SU-DHL-6 (cell line): ENCODE measurements around the gene ZNF862.

Source experiments
- H2AFZ ChIP-seq: fragments of 200-600 bp; sonication (generic); 2 replicates; pipeline ENCODE4 v1.6.1; 2014; ENCODE audit warnings: low read depth, mild to moderate bottlenecking, moderate library complexity, mixed read lengths, antibody characterized with exemption, low read length; ENCODE audit not compliant: severe bottlenecking
- H3F3A ChIP-seq: fragments of 200-600 bp; shearing (Covaris generic); 2 replicates; pipeline ENCODE4 v1.6.0; 2016; ENCODE audit warnings: antibody characterized with exemption, mild to moderate bottlenecking; ENCODE audit not compliant: insufficient read depth
- H3K27ac ChIP-seq: fragments of 200-600 bp; sonication (generic); 2 replicates; pipeline ENCODE4 v1.5.1; 2016; ENCODE audit warnings: low read depth, mild to moderate bottlenecking, low read length, moderate library complexity, mixed read lengths
- H3K27me3 ChIP-seq: fragments of 200-600 bp; sonication (generic), shearing (Covaris generic); 2 replicates; pipeline ENCODE4 v1.6.0; 2014; ENCODE audit warnings: mild to moderate bottlenecking, low read length
- H3K36me3 ChIP-seq: fragments of 200-600 bp; sonication (generic); 2 replicates; pipeline ENCODE4 v1.6.1; 2014; ENCODE audit warnings: mild to moderate bottlenecking, low read length, mixed read lengths
- H3K4me2 ChIP-seq: fragments of 300-600, 200-600 bp; shearing (Covaris generic), sonication (generic); 2 replicates; pipeline ENCODE4 v1.6.0; 2014; ENCODE audit warnings: low read length, low read depth, mild to moderate bottlenecking; ENCODE audit not compliant: poor library complexity, severe bottlenecking
- H3K4me3 ChIP-seq: fragments of 200-600 bp; sonication (generic); 2 replicates; pipeline ENCODE4 v1.5.1; 2014; ENCODE audit warnings: antibody characterized with exemption, low read length, mild to moderate bottlenecking, mixed read lengths; ENCODE audit not compliant: insufficient read depth, poor library complexity, severe bottlenecking
- H3K79me2 ChIP-seq: fragments of 200-600 bp; sonication (generic); 2 replicates; pipeline ENCODE4 v1.6.1; 2014; ENCODE audit warnings: mild to moderate bottlenecking, low read length, moderate library complexity; ENCODE audit not compliant: insufficient read depth
- H3K9ac ChIP-seq: fragments of 200-600 bp; sonication (generic); 2 replicates; pipeline ENCODE4 v1.7.0; 2014; ENCODE audit warnings: mild to moderate bottlenecking, low read length
- H3K9me2 ChIP-seq: fragments of 200-600 bp; sonication (generic); replicated peaks from 2 replicates; pipeline ENCODE4 v1.6.1; 2014; ENCODE audit warnings: low read length; ENCODE audit not compliant: insufficient read depth
- H3K9me3 ChIP-seq: fragments of 200-600 bp; sonication (generic); 2 replicates; pipeline ENCODE4 v1.6.1; 2014; ENCODE audit warnings: low read length, mixed read lengths; ENCODE audit not compliant: insufficient read depth
- H4K20me1 ChIP-seq: fragments of 200-600 bp; sonication (generic); 2 replicates; pipeline ENCODE4 v1.6.1; 2014; ENCODE audit warnings: low read depth, mild to moderate bottlenecking, antibody characterized with exemption, low read length, moderate library complexity, mixed read lengths
- EZH2phosphoT487 ChIP-seq: fragments of 200-600 bp; sonication (generic), shearing (Covaris generic); conservative IDR thresholded peaks from 2 replicates; pipeline ENCODE4 v1.6.1; 2018; ENCODE audit warnings: mild to moderate bottlenecking, antibody characterized with exemption, low read length, moderate library complexity, mixed read lengths
- TF ChIP-seq, protein P1 (sequence below): fragments of 200-600 bp; sonication (generic); IDR thresholded peaks from one replicate; pipeline ENCODE4 v1.5.1; 2017; ENCODE audit warnings: antibody characterized with exemption, mild to moderate bottlenecking, low read length, moderate library complexity; ENCODE audit not compliant: insufficient read depth, poor library complexity, severe bottlenecking

The ZNF862 gene

DNA sequence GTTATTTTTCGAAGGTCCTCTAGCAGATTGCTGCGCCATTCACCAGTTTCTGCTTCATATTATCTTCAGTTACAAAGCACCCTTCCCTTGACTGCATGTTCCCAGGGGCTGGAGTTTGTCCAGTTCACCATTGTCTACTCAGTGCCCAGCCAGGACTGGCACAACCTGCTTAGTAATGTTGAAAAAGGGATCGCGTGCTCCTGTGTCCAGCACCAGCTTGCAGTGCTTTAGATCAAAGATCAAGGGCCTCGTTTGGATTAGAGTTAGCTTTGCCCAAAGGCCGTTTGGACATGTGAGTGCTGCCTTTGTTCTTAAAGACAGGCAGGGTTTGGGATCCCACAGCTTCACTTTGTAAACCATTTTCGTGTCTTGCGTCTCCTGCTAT is 36.5 kb downstream of the ZNF862 start:
- TF ChIP-seq, protein P1, sequence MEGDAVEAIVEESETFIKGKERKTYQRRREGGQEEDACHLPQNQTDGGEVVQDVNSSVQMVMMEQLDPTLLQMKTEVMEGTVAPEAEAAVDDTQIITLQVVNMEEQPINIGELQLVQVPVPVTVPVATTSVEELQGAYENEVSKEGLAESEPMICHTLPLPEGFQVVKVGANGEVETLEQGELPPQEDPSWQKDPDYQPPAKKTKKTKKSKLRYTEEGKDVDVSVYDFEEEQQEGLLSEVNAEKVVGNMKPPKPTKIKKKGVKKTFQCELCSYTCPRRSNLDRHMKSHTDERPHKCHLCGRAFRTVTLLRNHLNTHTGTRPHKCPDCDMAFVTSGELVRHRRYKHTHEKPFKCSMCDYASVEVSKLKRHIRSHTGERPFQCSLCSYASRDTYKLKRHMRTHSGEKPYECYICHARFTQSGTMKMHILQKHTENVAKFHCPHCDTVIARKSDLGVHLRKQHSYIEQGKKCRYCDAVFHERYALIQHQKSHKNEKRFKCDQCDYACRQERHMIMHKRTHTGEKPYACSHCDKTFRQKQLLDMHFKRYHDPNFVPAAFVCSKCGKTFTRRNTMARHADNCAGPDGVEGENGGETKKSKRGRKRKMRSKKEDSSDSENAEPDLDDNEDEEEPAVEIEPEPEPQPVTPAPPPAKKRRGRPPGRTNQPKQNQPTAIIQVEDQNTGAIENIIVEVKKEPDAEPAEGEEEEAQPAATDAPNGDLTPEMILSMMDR, result no peak
- TF ChIP-seq EZH2phosphoT487, result no peak
- Histone ChIP-seq H3K79me2 (no peaks in the 10 kb centered on the region), H2AFZ (peak overlapping the region; percentile 88), H3K27me3 (no peaks in the 10 kb centered on the region), H4K20me1 (no peaks in the 10 kb centered on the region), H3K4me3 (no peak overlapping the region), H3K9me3 (no peaks in the 10 kb centered on the region), H3K4me2 (peak overlapping the region; percentile 84), H3K27ac (no peak overlapping the region), H3K9ac (peak overlapping the region; percentile 65; the same call in 1 of the 2 replicates), H3K36me3 (no peaks in the 10 kb centered on the region), H3F3A (no peaks in the 10 kb centered on the region), H3K9me2 (no peaks in the 10 kb centered on the region)

DNA sequence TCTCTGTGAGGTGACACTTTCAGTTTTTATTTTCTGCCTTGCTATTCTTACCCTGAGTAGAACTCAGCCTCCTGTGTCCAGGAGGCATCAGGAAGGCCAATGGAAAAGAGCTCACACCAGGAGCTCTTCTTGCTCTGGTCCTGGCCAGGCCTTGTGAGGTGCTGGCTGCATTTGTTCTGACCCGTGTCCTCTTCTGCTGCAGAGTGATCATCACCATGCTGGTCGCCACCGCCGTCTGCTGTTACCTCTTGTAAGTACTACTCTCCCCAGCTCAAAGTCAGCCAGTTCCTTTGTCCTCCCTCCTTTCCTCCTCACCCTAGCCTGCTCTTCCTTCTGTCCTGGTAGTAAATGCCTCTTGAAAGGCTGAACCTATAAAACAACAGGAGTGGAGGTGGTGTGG is 37.2 kb downstream of the ZNF862 start:
- H3K36me3 ChIP-seq, result no peaks in the 10 kb centered on the region

GRCh38 chr7:149877890-149878522 is 39.8 kb downstream of the ZNF862 start:
- H3K9ac ChIP-seq, result no peak overlapping the region
- H3K9me2 ChIP-seq, result no peaks in the 10 kb centered on the region
- no peaks in the 10 kb centered on the region for H3K9me3 ChIP-seq
- H4K20me1 ChIP-seq, result no peaks in the 10 kb centered on the region
- no peak overlapping the region for H2AFZ ChIP-seq
- no peaks in the 10 kb centered on the region for H3K36me3 ChIP-seq
- no peak overlapping the region for H3K4me3 ChIP-seq
- TF ChIP-seq, protein P1, result no peak
- no peak for TF ChIP-seq EZH2phosphoT487
- H3K4me2 ChIP-seq, result no peak overlapping the region
- H3K27me3 ChIP-seq, result no peaks in the 10 kb centered on the region
- H3K79me2 ChIP-seq, result no peaks in the 10 kb centered on the region
- no peaks in the 10 kb centered on the region for H3F3A ChIP-seq
- H3K27ac ChIP-seq, result no peak overlapping the region

More for the DNA sequence above, 37.2 kb downstream of the ZNF862 start:
- Histone ChIP-seq H3K27ac (no peak overlapping the region), H4K20me1 (no peaks in the 10 kb centered on the region), H3K4me2 (no peak overlapping the region), H3K9me3 (no peaks in the 10 kb centered on the region), H3K4me3 (no peak overlapping the region), H3K9me2 (no peaks in the 10 kb centered on the region), H3K79me2 (no peaks in the 10 kb centered on the region), H3K27me3 (no peaks in the 10 kb centered on the region), H2AFZ (no peak overlapping the region), H3K9ac (no peak overlapping the region), H3F3A (no peaks in the 10 kb centered on the region)
- no peak for TF ChIP-seq EZH2phosphoT487
- TF ChIP-seq, protein P1, result no peak
